Femur (tissue), 1 donor: ENCODE data around the gene PHF1.
A peak's percentile ranks its signal among the peaks of the same experiment; 100 is the strongest.

ENCODE experiments used
- DNase-seq: peaks from one replicate; pipeline ENCODE4 v3.0.0-alpha.2; 2017

The PHF1 gene

GRCh38 chr6:33433544-33434191 lies 22.9 kb downstream of the PHF1 start:
- peak; percentile 61 for DNase-seq

GRCh38 chr6:33434961-33435360 lies 24.1 kb downstream of the PHF1 start:
- no peak for DNase-seq

- no peak for DNase-seq
These were observed 26.9 kb downstream of the PHF1 start for GRCh38 chr6:33437666-33438065.

- no peak for DNase-seq
These were observed 28.3 kb downstream of the PHF1 start for GRCh38 chr6:33438978-33439594.

- no peak for DNase-seq
These were observed 29.3 kb downstream of the PHF1 start for GRCh38 chr6:33439956-33440648.

- DNase-seq, result no peak
These were observed 30.0 kb downstream of the PHF1 start for GRCh38 chr6:33440649-33441309.

- DNase-seq, result no peak
These were observed 30.6 kb downstream of the PHF1 start for GRCh38 chr6:33441457-33441856.

- DNase-seq, result no peak
These were observed 31.5 kb downstream of the PHF1 start for GRCh38 chr6:33442283-33442682.

GRCh38 chr6:33443025-33443424 lies 32.2 kb downstream of the PHF1 start:
- peak; percentile 16 for DNase-seq

- DNase-seq, result peak; percentile 16
These were observed 33.0 kb downstream of the PHF1 start for GRCh38 chr6:33443619-33444504.

- no peak for DNase-seq
These were observed 34.3 kb downstream of the PHF1 start for GRCh38 chr6:33445119-33445603.

GRCh38 chr6:33446356-33446755 lies 35.5 kb downstream of the PHF1 start:
- DNase-seq, result no peak

GRCh38 chr6:33450434-33450833 lies 39.6 kb downstream of the PHF1 start:
- no peak for DNase-seq

- peak; percentile 13 for DNase-seq
These were observed 40.8 kb downstream of the PHF1 start for GRCh38 chr6:33451606-33452005.

GRCh38 chr6:33452496-33452895 lies 41.7 kb downstream of the PHF1 start:
- peak; percentile 20 for DNase-seq

GRCh38 chr6:33453393-33454008 lies 42.7 kb downstream of the PHF1 start:
- DNase-seq, result peak; percentile 13

GRCh38 chr6:33454009-33454946 lies 43.5 kb downstream of the PHF1 start, which contains the start of gene ZBTB9:
TSS of gene ZBTB9 (plus strand) at chr6:33454576. CDS start at chr6:33455101, 525 bp downstream.
- peak; percentile 98 for DNase-seq

- DNase-seq, result peak; percentile 15
These were observed 44.2 kb downstream of the PHF1 start for GRCh38 chr6:33455051-33455450.

- DNase-seq, result peak; percentile 16
These were observed 45.3 kb downstream of the PHF1 start for GRCh38 chr6:33456156-33456555.

- DNase-seq, result no peak
These were observed 47.9 kb downstream of the PHF1 start for GRCh38 chr6:33458676-33459075.

GRCh38 chr6:33459226-33459625 lies 48.4 kb downstream of the PHF1 start:
- DNase-seq, result no peak
